Astrocyte (in vitro differentiated cells and primary cell): ENCODE results near the gene GREB1L.

ENCODE experiments used
- EZH2 ChIP-seq: IDR thresholded peaks from 2 replicates; pipeline ENCODE4 v1.6.1; 2012; ENCODE audit warnings: mild to moderate bottlenecking, low read length, inconsistent platforms; ENCODE audit not compliant: insufficient read depth
- TF ChIP-seq, protein P1 (sequence below): IDR thresholded peaks from 2 replicates; pipeline ENCODE4 v1.5.1; 2011; ENCODE audit warnings: low read depth, mild to moderate bottlenecking, inconsistent platforms, low read length, moderate library complexity; ENCODE audit not compliant: insufficient read depth

DNA sequence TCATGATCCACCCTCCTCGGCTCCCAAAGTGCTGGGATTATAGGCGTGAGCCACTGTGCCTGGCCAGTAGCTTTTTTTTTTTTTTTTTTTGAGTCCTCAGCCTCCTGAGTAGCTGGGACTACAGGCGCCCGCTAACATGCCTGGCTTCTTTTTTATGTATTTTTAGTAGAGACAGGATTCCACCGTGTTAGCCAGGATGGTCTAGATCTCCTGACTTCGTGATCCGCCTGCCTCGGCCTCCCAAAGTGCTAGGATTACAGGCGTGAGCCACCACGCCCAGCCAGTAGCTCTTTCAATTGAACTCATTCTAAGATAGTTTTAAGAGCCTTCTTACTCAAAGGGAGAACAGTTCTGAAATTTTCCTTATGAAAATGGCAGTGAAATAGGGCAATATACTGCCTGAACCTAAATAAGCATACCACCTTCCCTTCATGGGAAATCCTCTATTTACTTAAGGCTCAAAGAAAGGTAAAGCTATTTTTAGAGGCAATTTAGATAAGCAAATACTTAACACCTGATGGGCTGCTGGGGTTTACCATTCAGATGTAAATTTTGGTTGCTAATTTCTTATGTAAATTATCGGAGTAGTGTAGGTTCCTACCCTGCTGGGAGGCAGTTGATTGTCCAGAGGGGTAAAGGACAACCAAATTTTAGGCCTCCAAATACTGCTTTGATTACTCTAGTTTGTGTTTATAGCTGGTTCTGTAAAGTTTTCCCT, 144.7 kb downstream of the GREB1L start:
- TF ChIP-seq, protein P1, sequence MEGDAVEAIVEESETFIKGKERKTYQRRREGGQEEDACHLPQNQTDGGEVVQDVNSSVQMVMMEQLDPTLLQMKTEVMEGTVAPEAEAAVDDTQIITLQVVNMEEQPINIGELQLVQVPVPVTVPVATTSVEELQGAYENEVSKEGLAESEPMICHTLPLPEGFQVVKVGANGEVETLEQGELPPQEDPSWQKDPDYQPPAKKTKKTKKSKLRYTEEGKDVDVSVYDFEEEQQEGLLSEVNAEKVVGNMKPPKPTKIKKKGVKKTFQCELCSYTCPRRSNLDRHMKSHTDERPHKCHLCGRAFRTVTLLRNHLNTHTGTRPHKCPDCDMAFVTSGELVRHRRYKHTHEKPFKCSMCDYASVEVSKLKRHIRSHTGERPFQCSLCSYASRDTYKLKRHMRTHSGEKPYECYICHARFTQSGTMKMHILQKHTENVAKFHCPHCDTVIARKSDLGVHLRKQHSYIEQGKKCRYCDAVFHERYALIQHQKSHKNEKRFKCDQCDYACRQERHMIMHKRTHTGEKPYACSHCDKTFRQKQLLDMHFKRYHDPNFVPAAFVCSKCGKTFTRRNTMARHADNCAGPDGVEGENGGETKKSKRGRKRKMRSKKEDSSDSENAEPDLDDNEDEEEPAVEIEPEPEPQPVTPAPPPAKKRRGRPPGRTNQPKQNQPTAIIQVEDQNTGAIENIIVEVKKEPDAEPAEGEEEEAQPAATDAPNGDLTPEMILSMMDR, result no peak
- no peak for TF ChIP-seq EZH2
